Measurements from ENCODE around the gene ATXN1. TPM values are rescaled to one million over a fixed set of nuclear protein-coding genes. Genes with fewer than 3 reads are reported as not detected.
A peak's percentile ranks its signal among the peaks of the same experiment; 100 is the strongest.

ATXN1 gene
- total RNA-seq, 3 donors from 2014 or later: 30.4 to 87.3 (median 50.1) TPM

DNA sequence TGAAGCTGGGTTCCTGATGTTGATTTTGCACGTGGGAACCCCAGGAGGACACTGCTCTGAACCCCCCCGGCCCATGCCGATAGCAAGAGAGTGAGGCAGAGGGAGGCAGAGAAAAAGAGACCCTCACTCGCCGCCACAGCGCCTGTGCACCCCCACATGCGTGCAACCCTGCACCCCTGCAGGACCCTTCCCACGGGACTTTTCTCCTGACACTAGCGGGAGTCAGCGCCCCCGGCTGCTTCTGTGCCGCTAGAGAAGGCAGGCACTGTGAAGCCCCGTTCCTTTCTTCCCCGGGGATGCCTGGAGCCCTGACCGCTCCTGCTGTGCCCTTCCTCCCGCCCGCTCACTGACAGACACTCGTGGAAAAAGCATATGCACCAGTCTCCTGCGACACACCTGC is 455.5 kb downstream of the ATXN1 start:
- TF ChIP-seq, protein P1, sequence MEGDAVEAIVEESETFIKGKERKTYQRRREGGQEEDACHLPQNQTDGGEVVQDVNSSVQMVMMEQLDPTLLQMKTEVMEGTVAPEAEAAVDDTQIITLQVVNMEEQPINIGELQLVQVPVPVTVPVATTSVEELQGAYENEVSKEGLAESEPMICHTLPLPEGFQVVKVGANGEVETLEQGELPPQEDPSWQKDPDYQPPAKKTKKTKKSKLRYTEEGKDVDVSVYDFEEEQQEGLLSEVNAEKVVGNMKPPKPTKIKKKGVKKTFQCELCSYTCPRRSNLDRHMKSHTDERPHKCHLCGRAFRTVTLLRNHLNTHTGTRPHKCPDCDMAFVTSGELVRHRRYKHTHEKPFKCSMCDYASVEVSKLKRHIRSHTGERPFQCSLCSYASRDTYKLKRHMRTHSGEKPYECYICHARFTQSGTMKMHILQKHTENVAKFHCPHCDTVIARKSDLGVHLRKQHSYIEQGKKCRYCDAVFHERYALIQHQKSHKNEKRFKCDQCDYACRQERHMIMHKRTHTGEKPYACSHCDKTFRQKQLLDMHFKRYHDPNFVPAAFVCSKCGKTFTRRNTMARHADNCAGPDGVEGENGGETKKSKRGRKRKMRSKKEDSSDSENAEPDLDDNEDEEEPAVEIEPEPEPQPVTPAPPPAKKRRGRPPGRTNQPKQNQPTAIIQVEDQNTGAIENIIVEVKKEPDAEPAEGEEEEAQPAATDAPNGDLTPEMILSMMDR (IDR thresholded peaks at IDR 0.05): no peak
- H3K4me1 ChIP-seq (ENCODE audit: low read depth): no peaks in the 10 kb centered on the region
- H3K4me3 ChIP-seq: no peak overlapping the region
- no peak for ATAC-seq
- no peaks in the 10 kb centered on the region for H3K9me3 ChIP-seq
- intact Hi-C loops (cut with DNase I, micrococcal nuclease): no loop called here
- DNase-seq: no peak
- no peaks in the 10 kb centered on the region for H3K36me3 ChIP-seq (ENCODE audit: low read depth)

DNA sequence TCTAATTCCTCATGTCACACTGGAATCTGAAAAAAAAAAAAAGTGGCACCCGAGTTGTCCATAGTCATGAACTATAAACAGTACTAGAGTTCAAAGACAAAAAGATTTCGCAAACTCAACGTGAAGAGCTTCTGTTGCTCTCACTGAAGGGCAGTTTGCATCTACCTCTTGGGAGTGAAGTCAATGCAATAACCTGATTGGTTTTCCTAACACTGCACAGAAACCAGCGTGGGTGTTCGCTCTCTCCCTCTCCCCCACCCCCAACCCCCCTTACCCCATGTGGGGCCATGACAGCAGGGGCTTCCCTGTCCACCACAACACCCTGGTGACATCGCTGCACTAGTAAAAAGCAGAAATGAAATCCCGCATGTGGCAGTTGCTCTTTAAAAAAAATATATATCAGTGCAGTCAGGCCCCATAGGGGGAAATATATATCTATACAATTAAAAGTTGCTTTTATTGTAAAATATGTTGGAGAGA is 456.0 kb downstream of the ATXN1 start:
- TF ChIP-seq, protein P1 (IDR thresholded peaks at IDR 0.05): no peak
- Histone ChIP-seq H3K4me1 (ENCODE audit: low read depth) (no peaks in the 10 kb centered on the region), H3K36me3 (ENCODE audit: low read depth) (no peaks in the 10 kb centered on the region), H3K4me3 (no peak overlapping the region), H3K9me3 (no peaks in the 10 kb centered on the region)
- ATAC-seq (peak; percentile 32), DNase-seq (no peak)
- intact Hi-C loops (cut with DNase I, micrococcal nuclease): no loop called here

DNA sequence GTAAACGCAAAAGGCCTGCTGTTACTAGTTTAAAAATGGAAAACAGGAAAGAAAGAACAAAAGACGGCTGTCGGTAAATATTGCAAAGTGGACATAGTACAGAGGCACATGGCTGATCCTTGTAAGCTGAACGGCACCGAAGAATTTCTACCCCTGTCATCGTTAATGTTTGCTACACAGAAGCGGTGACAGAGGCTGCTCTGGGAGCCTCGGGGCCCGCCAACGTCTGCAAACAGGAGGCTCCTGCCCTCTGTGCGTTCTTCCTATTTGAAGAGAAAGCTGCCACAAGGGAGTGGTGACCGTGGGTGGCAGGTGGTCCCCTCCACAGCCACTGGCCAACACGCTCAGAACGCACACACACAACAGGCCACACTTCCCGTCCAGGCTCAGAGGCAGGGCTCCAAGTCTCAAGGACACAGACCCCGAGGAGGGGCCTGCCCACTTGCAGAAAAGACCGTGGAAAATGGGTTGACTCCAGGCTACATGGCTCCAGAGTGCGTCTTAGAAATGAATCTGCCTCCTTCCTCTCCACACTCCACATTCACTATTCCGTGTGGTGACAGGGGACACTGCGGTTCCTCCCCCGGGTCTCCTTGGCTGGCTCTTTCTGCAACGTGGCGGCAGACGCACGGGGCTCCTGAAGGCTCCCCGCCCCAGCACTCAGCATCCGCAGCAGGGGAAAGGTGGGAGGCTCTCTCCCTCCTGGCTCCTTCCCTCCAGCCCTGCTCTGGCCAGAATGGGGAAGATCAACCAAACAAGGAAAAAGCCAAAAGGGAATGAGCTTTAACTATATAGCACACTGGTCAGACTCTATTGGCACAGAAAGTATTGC is 458.3 kb downstream of the ATXN1 start:
- Histone ChIP-seq H3K4me3 (no peak overlapping the region), H3K4me1 (ENCODE audit: low read depth) (no peaks in the 10 kb centered on the region), H3K36me3 (ENCODE audit: low read depth) (no peaks in the 10 kb centered on the region), H3K9me3 (no peaks in the 10 kb centered on the region)
- TF ChIP-seq, protein P1 (IDR thresholded peaks at IDR 0.05): no peak
- DNase-seq: no peak
- no peak for ATAC-seq
- intact Hi-C loops (cut with DNase I, micrococcal nuclease): no loop called here

DNA sequence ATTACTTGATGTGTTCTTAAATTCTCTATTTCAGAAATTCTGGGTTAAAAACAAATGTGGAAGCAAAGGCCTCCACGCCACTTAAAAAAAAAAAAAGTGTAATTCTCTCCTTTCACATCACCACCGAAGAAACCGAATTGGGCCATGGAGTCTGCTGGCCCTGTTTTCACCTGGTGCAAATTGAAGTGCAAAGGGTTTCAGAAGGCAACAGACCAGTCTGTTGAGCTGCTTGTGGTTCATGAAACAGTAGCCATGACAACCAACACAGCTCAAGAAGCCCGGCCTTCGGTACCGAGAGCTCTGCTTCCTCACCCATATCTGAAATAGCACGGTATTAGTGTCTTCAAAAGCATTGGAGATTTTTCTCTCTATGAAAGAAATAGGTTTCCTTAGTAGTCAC is 459.7 kb downstream of the ATXN1 start:
- Histone ChIP-seq H3K9me3 (no peaks in the 10 kb centered on the region), H3K4me1 (ENCODE audit: low read depth) (no peaks in the 10 kb centered on the region), H3K36me3 (ENCODE audit: low read depth) (no peaks in the 10 kb centered on the region), H3K4me3 (no peak overlapping the region)
- DNase-seq (no peak), ATAC-seq (no peak)
- intact Hi-C loops (cut with DNase I, micrococcal nuclease): no loop called here
- TF ChIP-seq, protein P1 (IDR thresholded peaks at IDR 0.05): no peak

DNA sequence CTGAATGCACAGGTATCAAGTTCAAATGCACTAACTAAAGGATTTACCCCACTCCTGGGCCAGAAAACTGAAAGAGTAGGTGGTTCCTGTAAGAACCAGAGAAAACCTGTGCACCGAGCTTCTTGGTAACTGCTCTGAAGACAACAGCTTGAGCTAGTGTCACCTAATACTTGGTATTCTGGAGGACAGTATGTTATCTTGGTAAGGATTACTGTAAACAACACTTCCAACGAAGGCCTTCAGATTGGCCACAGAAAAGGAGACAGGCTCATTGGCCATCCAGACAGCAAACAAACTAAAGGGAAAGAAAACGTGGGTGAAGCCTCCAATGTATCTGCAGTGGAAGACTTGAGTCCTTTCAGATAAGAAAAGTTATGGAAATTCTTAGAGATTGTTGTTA is 461.4 kb downstream of the ATXN1 start:
- ATAC-seq (no peak), DNase-seq (no peak)
- no peaks in the 10 kb centered on the region for H3K9me3 ChIP-seq
- no peak overlapping the region for H3K4me3 ChIP-seq
- TF ChIP-seq, protein P1 (IDR thresholded peaks at IDR 0.05): no peak
- no peaks in the 10 kb centered on the region for H3K4me1 ChIP-seq (ENCODE audit: low read depth)
- no peaks in the 10 kb centered on the region for H3K36me3 ChIP-seq (ENCODE audit: low read depth)
- intact Hi-C loops (cut with DNase I, micrococcal nuclease): no loop called here

Data from mucosa of descending colon (tissue), 3 donors.